OCI-LY3 (cell line): Measurements from ENCODE around the gene PLA2G15.

Experiments used
- EZH2phosphoT487 ChIP-seq: fragments of 200-600 bp; shearing (Covaris generic); IDR thresholded peaks from 2 replicates; pipeline ENCODE4 v1.6.1; 2018; ENCODE audit warnings: antibody characterized with exemption, mixed run types, low read depth
- TF ChIP-seq, protein P1 (sequence below): fragments of 200-600, 300-600 bp; sonication (generic); IDR thresholded peaks from 2 replicates; pipeline ENCODE4 v1.5.1; 2014; ENCODE audit warnings: antibody characterized with exemption, low read length, low read depth

DNA sequence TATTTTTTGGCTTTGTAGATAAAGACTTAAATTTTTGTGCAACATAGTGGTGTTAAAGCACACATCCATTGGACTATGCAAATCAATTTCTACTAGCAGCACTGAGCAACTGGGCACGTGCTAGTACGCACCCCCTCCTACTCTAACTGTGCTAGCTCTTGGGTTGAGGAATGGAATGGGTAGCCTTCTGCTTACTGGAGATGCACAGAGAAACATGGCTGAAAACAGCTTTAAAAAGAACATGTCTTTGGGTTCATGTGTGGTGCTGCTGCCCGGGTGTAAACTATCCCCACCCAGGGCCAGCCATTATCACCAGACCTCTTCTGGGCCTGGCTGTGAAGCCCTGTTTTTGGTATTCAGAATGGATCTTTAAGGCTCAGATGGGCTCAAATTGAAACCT lies 16.5 kb upstream of the PLA2G15 start:
- TF ChIP-seq, protein P1, sequence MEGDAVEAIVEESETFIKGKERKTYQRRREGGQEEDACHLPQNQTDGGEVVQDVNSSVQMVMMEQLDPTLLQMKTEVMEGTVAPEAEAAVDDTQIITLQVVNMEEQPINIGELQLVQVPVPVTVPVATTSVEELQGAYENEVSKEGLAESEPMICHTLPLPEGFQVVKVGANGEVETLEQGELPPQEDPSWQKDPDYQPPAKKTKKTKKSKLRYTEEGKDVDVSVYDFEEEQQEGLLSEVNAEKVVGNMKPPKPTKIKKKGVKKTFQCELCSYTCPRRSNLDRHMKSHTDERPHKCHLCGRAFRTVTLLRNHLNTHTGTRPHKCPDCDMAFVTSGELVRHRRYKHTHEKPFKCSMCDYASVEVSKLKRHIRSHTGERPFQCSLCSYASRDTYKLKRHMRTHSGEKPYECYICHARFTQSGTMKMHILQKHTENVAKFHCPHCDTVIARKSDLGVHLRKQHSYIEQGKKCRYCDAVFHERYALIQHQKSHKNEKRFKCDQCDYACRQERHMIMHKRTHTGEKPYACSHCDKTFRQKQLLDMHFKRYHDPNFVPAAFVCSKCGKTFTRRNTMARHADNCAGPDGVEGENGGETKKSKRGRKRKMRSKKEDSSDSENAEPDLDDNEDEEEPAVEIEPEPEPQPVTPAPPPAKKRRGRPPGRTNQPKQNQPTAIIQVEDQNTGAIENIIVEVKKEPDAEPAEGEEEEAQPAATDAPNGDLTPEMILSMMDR: no peak
- TF ChIP-seq EZH2phosphoT487: no peak
